Measurements from ENCODE around the gene LRCH1.

Gene LRCH1

DNA sequence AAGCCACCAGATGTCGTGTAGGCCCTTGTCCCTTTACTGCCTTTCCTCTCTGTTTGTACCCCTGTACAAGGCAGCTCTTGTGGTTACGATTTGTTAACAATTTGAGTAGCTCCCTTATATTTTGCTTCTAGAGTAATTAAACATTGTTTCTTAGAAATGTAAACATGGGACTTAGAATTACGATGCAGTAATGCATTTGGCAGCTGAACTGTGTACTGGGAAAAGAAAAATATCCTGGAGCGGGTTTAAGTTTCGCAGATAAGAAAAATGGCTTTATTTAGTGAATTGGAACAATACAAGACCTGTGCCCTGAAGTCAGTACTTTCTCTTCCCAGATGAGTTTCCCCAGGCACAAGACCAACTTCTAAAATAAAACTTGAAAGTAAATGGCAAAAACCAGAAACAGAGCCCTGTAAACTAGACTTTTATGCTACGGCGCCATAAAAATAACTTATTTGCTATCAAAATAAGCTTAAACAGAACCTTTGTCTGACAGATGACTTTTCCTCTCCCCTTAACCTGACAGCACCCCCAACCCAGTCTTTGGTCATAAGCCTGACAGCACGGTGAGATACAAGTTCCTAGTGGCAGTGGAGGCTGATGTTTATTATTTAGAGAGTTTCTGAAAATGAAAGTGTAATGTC is 63.0 kb downstream of the LRCH1 start:
- DNase-seq (ENCODE audit: low spot score) = no peak

DNA sequence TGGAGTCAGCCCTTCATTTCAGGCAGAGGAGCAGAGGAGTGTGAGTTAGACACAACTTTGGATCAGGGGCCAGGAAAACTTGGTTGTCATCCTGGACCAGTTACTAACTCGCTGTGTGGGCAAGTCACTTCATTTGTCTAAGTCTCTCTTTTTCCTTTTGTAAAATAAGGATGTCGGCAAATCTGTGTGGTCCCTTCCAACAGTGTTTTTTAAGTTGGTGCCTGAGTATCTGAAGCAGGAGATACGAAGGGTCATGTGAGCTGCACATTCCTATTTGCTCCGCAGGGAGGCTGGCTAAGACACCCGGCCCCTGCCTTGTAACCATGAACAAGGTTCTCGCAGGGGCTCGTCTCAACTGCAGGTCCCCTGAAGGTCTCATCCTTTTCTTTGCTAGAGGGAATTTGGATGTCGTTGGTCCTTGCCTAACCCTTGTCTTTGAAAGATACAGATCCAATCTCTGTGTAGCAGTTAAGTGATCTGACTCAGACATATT is 64.3 kb downstream of the LRCH1 start:
- DNase-seq (ENCODE audit: low spot score) = no peak

DNA sequence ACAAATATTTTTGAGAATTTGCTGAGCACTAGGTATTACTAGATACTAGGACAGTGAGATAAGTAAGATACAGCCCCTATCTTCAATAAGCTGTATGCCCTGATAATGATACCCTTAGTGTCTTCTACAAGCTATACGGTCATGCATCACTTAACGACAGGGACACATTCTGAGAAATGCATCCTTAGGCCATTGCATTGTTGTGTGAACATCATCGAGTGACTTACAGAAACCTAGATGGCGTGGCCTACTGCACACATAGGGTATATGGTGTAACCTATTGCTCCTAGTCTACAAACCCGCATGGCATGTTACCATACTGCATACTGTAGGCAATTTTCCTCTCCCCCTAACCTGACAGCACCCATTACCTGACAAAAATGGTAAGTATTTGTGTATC is 64.9 kb downstream of the LRCH1 start:
- no peak for DNase-seq (ENCODE audit: low spot score)

DNA sequence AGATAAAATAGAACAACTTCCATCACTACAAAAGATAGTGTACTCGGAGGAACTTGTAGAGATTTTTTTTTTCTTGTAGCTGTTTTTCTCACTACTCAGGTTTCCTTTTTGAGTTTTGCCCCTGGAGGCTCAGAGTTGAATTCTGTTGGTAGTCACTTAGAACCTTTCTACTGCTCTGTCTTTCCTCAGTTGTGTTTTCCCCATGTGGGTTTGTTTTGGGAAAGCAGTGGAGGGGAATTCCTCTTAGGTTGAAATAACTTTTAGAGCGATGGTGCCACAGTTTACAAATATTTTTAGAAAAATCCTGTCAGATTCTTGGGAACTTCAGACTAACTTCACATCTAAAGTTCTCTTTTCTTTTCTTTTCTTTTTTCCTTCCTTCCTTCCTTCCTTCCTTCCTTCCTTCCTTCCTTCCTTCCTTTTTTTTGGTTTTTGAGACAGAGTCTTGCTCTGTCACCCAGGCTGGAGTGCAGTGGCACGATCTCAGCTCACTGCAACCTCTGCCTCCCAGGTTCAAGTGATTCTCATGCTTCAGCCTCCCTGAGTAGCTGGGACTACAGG is 65.8 kb downstream of the LRCH1 start:
- no peak for DNase-seq (ENCODE audit: low spot score)

DNA sequence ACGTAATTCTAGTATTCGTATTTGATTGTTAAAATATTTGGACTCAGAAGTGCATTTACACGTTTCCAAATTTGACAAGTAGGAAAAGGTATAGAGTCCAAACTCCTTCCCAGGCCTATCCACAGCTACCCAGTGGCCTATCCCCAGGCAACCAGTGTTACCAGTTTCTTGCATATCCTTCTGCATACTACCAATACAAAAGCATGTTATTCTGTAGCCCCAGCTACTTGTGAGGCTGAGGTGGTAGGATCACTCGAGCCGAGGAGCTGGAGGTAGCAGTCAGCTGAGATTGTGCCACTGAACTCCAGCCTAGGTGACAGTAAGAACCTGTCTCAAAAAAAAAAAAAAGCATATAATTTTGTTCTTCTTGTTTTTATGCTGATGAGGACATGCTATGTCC is 67.1 kb downstream of the LRCH1 start:
- no peak for DNase-seq (ENCODE audit: low spot score)

DNA sequence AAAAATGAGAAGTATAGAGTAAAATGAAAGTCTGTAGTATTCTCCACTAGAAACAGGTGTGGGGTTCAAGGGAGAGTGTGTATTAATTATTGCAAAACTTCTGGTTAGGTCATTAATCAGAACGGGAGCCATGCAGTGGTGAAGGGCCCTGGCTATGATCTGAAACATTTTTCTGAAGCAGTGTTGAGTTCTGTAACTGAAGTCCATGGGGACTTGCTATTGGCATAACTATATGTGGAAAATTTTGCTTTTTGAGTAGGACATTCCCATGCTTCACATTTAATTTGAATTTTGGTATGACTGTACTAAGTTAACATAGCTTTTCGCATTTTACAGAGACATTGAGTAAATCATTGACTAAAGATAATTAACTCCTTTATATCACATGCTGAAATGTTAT is 67.5 kb downstream of the LRCH1 start:
- DNase-seq (ENCODE audit: low spot score) = no peak

DNA sequence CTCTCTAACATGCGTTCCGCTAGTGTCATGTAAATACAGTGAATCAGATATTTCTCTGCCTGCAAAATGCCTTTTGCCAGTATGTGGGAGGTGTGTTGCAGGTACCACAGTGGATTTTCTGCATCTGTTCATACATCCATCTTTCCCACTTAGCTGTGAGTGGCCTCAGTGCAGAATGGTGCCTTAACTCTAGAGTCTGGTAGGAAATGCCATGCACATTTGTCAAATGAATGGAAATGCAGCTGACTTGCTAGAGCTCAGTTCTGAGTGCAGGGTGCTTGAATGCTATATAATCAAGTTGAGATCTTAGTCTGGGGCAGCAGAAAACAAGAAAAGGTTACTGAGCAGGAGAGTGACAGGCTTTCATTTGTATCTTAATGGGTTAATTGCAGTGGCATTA is 68.2 kb downstream of the LRCH1 start:
- DNase-seq (ENCODE audit: low spot score) = no peak

DNA sequence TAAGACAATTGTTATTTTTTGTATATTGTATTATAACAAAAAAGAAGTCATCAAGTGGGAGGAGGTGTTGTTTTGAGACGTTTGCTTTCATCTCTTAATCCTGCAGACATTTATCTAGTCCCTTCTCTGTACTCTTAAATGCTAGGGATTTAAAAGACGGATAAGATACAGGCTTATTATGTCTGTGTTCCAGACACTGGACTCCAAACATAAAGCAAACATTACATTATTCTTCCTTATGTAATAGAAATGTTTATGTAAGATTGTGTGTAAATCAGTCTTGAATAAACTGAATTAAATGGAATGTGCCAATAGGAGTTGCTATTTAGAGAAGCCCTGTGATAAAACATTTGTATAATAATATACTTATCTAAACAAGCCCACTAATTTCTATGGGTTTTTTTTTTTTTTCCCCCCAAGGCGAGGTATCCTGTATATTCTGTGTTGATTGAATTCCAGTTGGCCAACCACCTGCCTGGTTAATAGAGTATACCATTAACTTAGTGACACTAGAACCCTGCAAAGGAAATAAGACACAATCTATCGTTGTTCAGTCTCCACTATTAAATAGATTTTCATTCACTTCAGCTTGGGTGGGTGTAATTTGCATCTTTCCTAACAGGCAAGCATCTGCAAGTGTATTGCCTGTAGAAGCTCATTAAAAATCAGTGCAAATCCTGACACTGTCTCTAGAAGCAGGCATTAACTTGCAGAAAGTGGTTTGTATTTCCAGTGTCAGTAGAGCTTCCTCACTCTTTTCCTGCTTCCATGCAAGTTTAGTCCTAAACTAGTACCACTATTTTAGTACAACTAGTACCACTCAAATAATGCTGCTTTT is 69.0 kb downstream of the LRCH1 start:
- DNase-seq (ENCODE audit: low spot score) = no peak

DNA sequence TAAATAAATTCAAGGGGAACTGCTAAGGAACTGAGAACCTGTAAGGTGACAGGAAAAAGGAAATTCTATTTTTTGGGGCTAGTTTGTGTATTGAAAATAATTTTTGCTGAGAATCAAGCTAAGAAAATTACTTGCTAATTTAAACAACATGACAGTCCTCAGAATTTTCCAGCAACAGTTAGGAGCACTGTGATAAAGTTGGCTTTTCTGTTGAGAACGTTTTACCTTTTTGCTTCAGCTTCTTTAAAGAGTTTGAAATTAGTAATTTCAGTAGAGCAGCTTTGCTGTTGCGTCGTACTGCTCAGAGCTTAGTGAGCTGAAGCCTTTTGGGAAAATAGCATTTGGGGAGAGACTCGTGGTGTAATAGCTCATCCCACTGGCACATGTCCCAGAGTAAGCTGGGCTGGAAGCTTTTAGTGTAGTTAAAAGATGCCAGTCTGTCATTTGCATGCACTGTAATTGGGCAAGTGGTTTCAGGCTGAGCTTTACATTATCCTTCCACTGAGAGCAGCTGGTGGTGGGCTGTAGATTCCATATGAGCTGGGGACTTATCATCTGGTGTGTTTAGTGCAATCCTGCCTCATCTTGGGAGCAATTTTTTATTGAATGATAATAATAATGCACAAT is 69.8 kb downstream of the LRCH1 start:
- no peak for DNase-seq (ENCODE audit: low spot score)

DNA sequence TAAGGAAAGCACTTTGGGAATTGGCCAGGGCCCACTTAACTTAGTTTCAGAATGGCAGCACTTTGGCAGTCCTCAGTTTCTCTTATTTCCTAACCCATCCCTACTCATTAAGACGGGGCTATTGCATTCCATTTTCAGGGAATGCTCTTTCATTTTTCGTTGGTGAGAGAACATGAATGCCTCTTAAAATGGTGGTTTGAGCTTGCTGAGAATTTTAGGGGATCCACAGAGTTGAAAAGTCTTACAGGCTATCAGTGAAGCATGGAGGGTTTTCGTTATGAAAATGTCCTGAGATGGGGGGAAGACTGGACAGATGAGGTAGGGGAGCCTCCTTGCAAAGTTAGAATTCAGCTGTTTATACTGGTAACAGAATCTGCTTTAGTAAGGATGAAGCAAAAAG is 71.4 kb downstream of the LRCH1 start:
- no peak for DNase-seq (ENCODE audit: low spot score)

DNA sequence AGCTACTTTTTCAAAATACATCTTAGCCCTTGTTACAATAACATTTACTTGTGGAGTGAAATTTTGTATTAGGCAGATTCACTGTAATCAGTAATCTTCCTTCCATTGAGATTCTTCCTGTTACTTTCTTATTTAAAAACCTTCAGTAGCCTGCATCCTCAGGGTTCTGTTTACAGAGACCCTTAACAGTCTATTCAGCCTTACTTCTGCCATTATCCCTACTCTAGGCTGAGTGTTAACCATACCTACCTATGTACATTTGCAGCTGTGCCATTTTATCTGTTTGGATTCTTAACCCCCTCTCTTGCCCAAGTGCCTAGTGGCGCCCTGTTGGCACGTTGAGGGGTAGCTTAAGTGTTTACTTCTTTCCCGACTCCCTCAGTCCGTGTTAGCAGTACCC is 71.9 kb downstream of the LRCH1 start:
- no peak for DNase-seq (ENCODE audit: low spot score)

DNA sequence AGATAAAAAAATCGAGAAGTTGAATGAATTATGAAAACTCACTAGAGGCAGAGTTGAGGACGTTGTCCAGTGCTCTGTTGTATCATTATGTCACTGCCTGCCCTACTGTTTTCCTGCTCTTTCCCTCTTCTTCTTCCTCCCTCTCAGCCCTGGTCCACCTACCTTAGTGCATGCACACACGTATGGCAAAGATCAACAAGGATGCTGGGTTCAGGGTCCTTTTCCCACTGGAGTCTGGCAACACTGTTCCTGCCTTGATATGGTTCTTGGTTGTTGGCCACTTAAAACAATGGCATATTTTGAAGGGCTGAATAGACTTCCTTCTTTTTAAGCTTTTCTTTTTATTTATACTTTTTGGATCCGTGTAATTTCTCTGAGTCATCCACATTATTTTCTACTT is 74.5 kb downstream of the LRCH1 start:
- no peak for DNase-seq (ENCODE audit: low spot score)

DNA sequence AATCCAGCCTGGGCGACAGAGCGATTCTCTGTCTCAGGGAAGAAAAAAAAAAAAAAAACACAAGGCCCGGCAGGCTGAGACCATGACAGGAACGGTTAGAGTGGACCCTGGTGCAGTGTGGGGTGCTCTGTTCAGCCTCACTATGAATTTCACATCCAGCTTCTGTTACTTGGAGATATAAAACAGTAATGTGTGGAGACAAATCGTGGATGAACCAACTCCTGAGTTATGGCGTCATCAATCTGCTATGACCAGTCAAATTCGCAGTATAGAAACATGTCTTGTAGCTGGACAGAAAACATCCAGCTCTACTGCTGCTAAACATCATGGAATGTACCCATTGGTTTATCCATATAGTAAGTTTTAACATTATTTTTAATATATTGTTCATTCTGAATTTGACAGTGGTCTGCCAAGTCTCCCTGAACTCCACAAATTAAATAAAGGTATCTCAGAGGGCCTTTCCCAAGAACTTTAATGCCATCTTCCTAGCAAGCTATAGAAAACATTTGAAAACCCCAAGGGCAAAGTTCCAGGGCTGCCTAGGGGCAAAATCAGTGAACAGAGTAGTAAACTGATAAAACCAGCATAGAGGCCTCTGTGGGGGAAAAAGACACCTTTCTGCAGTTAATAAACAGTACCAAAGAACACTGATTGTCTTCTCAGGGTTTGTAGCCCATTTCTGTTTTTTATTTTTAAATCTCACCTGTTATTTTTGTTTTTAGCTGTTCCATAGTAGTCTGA is 75.8 kb downstream of the LRCH1 start:
- no peak for DNase-seq (ENCODE audit: low spot score)

DNA sequence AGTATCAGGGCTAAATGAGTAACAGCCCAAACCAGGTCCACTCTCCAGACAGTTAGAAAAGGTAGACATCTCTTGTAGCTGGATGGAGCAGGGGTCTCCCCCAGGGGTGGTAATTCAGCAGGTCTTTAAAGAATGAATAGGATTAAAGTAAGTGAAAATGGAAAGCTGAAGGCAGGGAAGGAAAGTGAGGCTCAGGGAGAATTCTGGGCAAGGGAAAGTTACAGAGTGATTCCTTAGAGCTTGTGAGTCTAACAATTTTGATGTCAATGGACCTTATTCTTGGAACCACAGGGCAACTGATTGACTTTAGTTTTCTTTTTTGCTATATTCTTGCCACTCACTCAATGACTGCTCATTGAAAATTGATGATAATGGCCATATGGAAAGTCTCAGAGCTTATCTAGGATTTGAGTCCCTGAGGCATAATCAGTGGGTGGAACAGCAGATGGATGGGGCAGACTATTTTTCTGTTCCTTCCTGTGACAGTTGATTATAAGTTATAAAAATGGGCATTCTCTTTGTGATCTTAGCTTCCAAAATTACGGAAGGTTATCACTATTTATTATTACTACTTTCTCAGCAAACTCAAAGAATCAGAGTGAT is 76.9 kb downstream of the LRCH1 start:
- no peak for DNase-seq (ENCODE audit: low spot score)

DNA sequence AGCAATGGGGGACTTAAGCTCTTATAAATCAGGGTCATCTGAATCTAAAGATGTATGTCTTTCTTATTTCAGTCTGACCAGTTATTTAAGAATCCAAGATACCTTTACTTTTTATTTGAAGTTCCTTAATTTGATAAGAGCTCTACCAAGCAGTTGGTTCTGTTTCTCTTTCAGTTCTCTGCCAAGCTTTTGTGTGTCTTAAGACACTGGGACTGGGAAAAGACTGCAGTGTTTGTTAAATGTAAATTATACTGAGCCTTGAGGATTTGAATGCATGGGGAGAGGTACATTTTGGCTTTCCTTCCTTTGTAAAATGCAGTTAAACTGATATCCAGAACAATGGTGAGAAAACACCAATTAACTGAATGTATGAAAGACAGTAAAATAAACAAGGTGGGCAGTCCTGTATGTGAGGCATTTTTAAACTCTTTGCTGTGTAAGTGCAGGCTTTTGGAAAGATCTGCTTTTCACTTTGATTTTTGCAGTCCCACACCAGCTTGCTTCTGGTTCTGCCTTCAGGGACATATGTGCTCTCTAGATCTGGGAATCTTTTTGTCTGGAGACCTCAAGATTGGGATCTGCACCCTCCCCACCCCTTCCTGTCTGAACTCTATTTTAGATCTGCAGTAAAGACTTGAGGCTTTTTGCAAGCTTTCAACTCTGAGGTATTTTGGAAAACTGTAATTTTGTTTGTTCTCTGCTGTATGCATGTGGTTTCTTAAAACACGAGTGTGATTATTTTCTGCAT is 77.6 kb downstream of the LRCH1 start:
- DNase-seq (ENCODE audit: low spot score) = no peak

DNA sequence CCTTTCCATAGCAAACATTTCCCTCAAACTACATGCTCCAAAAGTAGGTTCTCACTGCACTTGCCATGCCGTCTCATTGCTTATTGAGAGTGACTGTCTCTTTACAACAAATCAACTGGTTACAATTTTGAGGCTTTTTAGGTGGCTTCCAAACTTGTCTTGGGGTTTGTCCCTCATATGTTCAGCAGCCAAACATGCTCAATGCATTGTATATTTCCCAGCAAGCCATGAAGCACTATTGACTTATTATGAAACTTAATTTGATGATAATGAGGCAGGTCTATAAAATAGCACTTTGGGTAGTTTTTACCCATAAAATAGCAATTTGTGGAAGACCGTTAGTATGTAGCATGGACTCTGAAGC is 78.2 kb downstream of the LRCH1 start:
- no peak for DNase-seq (ENCODE audit: low spot score)

DNA sequence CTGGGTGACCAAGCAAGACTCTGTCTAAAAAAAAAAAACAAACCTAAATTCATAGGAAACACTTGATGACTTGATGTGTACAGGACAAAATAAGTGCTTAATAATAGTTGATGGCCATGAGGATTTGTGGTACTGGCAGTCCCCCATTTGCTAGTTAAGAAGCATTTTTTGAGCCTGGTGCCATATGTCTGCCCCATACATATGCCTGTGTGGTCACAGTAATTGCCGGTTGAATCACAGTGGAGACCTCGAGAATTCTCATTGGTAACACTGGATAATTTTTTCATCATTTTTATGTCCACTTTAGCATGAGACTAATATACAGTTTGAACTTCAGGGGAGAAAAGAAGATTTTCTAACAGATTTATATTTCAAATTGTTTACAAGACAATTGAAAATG is 79.2 kb downstream of the LRCH1 start:
- DNase-seq (ENCODE audit: low spot score) = no peak

DNA sequence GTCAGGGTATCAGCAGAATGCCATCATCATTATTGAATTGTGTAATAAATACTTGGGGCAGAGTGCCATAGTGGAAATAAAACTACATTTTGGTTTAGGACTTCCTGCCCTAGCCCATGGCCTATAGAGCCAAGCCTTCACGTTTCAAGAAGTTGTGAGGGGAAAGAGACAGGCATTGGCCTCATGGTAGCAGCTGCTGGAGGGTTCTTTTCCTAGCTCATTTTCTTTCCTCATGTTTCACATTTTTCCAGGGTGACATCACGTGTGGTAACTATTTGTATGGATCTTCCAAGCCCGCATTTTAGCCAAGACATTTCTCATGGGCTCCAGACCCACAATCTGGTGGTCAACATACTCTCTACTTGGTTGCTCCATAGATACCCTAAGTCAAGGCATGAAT is 80.4 kb downstream of the LRCH1 start:
- DNase-seq (ENCODE audit: low spot score) = no peak

DNA sequence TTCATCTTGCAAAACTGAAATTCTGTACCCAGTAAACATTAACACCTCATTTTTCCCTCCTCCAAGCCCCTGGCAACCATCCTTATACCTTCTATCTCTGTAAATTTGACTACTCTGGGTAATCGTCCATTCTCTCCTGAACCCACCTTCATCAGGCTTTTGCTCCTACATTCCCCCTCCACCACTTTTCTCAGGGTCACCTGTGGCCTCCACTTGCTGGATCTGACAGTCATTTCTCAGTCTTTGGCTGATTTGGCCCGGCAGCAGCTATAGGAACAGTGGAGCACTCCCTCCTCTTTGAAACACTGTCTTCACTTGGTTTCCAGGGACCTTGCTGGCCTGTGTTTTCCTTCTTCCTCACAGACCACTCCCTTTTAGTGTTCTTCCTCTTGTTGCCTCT is 83.5 kb downstream of the LRCH1 start:
- DNase-seq (ENCODE audit: low spot score) = no peak

DNA sequence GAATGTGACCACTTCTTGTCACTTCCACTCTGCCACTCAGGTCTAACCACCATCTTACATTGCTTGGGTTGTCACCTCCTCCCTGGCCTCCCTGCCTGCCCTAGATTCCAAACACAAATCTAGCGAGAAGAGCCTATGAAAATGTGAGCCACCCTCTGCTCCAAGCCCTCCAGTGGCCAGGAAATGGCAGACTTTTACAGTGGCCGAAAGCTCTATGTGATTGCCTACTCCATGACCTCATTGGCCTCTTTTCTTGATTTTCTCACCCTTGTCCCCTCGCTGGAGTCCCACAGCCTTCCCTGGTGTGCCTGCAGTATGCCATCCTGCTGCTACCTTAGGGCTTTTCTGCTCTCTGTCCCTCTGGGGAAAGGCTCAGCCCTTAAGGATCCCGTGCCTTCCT is 84.2 kb downstream of the LRCH1 start:
- no peak for DNase-seq (ENCODE audit: low spot score)

DNA sequence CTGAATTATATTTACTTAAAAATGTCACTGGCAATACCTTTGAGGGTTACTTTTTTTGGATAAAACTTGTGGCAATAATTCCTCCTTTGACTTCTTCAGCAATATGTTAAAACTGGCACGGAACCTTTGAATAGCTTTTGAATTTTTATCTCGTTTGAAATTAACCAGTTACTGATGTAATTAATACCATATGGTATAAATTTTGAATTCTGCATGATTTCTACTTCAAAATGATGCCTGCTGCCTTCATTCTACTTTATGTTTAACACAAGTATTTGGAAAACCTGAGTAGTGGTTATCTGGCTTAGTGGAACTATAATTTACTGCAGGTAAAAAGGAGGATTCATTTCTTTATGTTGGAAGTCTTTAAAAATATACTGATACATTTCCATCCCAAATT is 85.3 kb downstream of the LRCH1 start:
- DNase-seq (ENCODE audit: low spot score) = no peak
